ENCODE measurements around the gene UXS1.

UXS1 gene

DNA sequence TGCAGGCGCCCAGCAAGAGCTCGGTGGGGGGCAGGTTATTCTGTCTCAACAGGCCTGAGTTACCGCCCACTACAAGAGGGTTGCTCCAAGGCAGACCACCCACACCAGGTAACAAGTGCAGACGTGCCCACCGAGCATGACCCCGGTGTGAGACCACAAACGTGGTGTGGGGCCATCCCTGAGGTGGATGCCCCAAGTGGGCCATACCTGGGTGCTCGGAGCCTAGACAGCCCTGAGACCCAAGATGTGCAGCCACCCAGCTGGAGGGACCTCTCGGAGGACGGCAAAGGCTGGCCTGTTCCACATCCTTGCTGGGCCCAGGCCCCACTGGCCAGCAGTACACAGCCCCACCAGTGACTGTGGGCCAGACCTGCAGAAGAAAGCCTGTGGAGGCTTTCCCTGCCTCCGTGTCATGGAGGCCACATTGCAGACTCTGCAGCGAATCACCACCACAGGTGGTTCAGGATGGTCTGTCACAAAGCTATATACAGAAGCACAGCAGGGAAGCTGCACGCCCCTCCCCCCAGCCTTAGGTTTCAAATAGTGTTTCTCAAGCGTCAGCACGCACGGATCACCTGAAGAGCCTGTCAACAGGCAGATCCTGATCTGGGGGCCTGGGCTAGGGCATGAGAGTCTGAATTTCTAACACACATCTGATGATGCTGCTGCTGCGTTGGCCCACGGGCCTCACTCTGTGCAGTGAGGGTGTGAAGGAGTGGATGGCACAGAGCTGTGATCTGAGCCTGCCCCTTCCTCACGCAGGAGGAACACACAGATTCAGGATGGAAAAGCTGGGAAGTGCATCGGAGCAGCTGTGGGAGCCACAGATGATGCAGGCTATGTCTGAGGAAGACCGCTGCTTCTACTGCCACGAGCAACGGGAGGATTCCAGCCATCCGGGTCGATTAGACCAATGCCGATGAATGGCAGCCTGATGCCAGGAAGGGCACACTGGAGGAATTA is 96.8 kb downstream of the UXS1 start:
- Histone ChIP-seq H2AFZ (ENCODE audit: low read depth) (no peak overlapping the region), H3K79me2 (ENCODE audit: insufficient read depth, low read depth) (no peaks in the 10 kb centered on the region), H3K27me3 (ENCODE audit: insufficient read depth, low read depth) (no peaks in the 10 kb centered on the region), H3K9ac (no peak overlapping the region), H3K36me3 (ENCODE audit: insufficient read depth) (no peaks in the 10 kb centered on the region), H3K27ac (no peak overlapping the region), H3K4me2 (no peak overlapping the region), H3K4me1 (ENCODE audit: low read depth, poor library complexity, severe bottlenecking) (no peaks in the 10 kb centered on the region), H3K4me3 (IDR thresholded peaks at IDR 0.05; ENCODE audit: insufficient read depth, low read depth, low read length) (no peak overlapping the region), H4K20me1 (ENCODE audit: insufficient read depth) (no peaks in the 10 kb centered on the region)
- TF ChIP-seq, protein P1, sequence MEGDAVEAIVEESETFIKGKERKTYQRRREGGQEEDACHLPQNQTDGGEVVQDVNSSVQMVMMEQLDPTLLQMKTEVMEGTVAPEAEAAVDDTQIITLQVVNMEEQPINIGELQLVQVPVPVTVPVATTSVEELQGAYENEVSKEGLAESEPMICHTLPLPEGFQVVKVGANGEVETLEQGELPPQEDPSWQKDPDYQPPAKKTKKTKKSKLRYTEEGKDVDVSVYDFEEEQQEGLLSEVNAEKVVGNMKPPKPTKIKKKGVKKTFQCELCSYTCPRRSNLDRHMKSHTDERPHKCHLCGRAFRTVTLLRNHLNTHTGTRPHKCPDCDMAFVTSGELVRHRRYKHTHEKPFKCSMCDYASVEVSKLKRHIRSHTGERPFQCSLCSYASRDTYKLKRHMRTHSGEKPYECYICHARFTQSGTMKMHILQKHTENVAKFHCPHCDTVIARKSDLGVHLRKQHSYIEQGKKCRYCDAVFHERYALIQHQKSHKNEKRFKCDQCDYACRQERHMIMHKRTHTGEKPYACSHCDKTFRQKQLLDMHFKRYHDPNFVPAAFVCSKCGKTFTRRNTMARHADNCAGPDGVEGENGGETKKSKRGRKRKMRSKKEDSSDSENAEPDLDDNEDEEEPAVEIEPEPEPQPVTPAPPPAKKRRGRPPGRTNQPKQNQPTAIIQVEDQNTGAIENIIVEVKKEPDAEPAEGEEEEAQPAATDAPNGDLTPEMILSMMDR (conservative IDR thresholded peaks at IDR 0.05; ENCODE audit: low read depth, low read length), result no peak

DNA sequence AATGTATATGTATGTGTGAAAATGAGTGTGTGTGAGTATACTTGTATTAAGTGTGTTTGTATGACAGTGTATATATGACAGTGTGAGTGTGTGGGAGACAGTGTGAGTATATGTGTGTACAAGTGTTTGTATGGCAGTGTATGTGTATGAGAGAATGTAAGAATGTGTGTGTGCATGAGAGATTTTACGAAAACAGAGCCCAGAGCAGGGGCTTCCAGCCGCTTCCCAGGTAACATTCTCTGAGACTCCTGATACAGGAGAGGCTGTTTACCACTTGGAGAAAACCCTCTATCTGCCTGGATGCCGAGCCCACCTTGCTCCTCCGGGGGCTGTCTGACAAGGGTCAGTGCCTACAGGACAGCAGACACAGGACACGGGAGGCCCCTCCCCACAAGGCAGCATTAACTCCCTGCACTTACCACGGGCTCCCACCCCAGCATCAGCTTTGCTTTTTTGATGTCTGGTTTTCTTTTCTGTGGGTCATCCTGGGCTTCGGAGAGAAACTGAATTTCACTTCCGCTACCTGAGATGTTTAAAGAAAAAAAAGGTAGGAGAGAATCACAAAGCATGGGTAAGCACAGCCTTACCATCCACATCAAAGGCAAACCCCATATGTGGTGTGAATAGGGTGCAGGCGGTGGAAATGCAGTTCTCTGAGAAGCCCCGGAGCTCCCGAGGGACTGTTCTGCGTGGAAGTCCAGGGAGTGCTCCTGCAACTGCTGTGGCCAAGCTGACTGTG is 97.6 kb downstream of the UXS1 start:
- TF ChIP-seq, protein P1 (conservative IDR thresholded peaks at IDR 0.05; ENCODE audit: low read depth, low read length), result no peak
- no peak overlapping the region for H3K27ac ChIP-seq
- no peaks in the 10 kb centered on the region for H3K36me3 ChIP-seq (ENCODE audit: insufficient read depth)
- no peak overlapping the region for H3K4me3 ChIP-seq (IDR thresholded peaks at IDR 0.05; ENCODE audit: insufficient read depth, low read depth, low read length)
- no peaks in the 10 kb centered on the region for H3K27me3 ChIP-seq (ENCODE audit: insufficient read depth, low read depth)
- H4K20me1 ChIP-seq (ENCODE audit: insufficient read depth), result no peaks in the 10 kb centered on the region
- no peak overlapping the region for H3K4me2 ChIP-seq
- H3K4me1 ChIP-seq (ENCODE audit: low read depth, poor library complexity, severe bottlenecking), result no peaks in the 10 kb centered on the region
- H3K79me2 ChIP-seq (ENCODE audit: insufficient read depth, low read depth), result no peaks in the 10 kb centered on the region
- no peak overlapping the region for H2AFZ ChIP-seq (ENCODE audit: low read depth)
- no peak overlapping the region for H3K9ac ChIP-seq

DNA sequence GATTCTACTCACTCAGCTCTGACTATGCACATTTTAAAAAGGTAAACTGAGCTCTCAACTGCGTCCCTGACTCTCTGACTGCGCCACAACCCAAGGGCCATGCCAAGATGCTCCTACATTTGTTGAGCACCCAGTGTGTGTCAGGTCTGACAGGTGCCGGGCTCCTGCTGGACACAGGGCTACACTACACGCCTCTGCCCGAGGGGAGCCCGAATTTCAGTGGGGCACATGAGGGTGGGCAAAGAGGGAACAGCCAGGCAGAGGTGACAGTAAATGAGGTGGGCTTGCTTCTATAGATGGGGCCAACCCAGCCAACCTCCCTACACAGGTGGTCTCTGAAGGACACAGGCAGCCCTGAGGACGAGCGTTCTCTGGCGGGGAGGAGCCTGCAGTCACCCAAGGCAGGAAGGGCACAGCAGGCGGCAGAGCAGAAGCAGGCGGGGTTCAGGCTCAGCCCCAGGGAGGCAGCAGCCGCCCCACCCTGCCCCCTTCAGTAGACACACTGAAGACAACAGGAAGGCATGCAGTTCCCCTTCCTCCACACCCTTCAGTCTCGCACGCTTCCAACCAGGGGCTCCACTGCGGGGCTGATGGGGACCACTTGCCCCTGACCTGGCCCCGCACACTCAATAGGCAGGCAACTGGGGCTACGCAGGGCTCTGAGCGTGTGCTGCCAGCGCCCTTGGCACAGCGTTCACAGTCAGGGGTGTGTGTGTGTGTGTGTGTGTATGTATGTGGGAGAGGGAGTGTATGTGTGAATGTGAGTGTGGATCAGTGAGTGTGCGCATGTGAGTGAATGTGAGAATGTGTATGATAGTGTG is 98.4 kb downstream of the UXS1 start:
- no peak overlapping the region for H3K9ac ChIP-seq
- H3K27me3 ChIP-seq (ENCODE audit: insufficient read depth, low read depth), result no peaks in the 10 kb centered on the region
- no peak overlapping the region for H3K27ac ChIP-seq
- no peak overlapping the region for H3K4me3 ChIP-seq (IDR thresholded peaks at IDR 0.05; ENCODE audit: insufficient read depth, low read depth, low read length)
- no peak overlapping the region for H2AFZ ChIP-seq (ENCODE audit: low read depth)
- H3K79me2 ChIP-seq (ENCODE audit: insufficient read depth, low read depth), result no peaks in the 10 kb centered on the region
- H3K36me3 ChIP-seq (ENCODE audit: insufficient read depth), result no peaks in the 10 kb centered on the region
- H3K4me2 ChIP-seq, result no peak overlapping the region
- no peaks in the 10 kb centered on the region for H3K4me1 ChIP-seq (ENCODE audit: low read depth, poor library complexity, severe bottlenecking)
- H4K20me1 ChIP-seq (ENCODE audit: insufficient read depth), result no peaks in the 10 kb centered on the region
- TF ChIP-seq, protein P1 (conservative IDR thresholded peaks at IDR 0.05; ENCODE audit: low read depth, low read length), result no peak

DNA sequence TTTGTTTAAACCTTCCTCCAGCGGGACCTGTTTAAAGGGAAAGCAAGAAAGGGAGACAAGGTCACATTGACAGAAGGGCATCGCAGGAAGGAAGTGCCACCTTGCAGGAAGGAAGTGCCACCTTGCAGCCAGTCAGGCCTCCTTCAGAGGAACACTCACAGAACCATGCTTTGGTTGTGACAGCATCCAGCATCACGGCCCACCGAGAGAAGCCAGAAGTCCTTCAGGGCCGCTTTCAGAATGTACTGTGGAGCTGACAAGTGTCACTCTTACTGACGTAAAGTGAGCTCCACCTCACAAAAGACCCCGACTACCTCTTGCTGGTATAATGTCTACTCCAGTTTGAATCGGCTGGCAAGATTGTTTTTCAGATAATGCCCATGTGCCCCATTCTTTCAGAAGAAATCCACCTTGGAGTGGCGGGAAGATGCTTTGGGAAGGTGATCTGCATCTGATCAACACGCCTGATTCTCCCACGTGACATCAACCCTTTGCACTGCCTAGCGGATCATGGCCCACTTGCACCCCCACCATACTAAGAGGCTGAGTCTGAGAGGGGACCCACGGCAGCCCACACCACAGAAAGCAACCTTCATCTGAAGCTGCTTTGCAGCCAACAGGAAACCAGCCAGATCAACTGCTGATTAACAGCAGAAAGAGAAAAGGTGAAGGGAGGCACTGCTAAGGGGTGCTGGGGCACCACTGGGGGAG is 99.8 kb downstream of the UXS1 start:
- Histone ChIP-seq H3K27me3 (ENCODE audit: insufficient read depth, low read depth) (no peaks in the 10 kb centered on the region), H3K27ac (no peak overlapping the region), H3K9ac (no peak overlapping the region), H2AFZ (ENCODE audit: low read depth) (no peak overlapping the region), H3K36me3 (ENCODE audit: insufficient read depth) (no peaks in the 10 kb centered on the region), H3K79me2 (ENCODE audit: insufficient read depth, low read depth) (no peaks in the 10 kb centered on the region), H3K4me2 (no peak overlapping the region), H4K20me1 (ENCODE audit: insufficient read depth) (no peaks in the 10 kb centered on the region), H3K4me1 (ENCODE audit: low read depth, poor library complexity, severe bottlenecking) (no peaks in the 10 kb centered on the region), H3K4me3 (IDR thresholded peaks at IDR 0.05; ENCODE audit: insufficient read depth, low read depth, low read length) (no peak overlapping the region)
- TF ChIP-seq, protein P1 (conservative IDR thresholded peaks at IDR 0.05; ENCODE audit: low read depth, low read length), result no peak

Data from KMS-11 (cell line).